Breast epithelium (tissue), 4 donors: ENCODE results near the gene NWD2. TPM values are rescaled to one million over a fixed set of nuclear protein-coding genes. Genes with fewer than 3 reads are reported as not detected.

Experiments used
- DNase-seq, 2 donors: peaks; one replicate each; pipeline ENCODE4 v3.0.0-alpha.2; 2019; ENCODE audit warnings: low spot score in 2 of 2
- H3K27ac ChIP-seq, 2 donors: fragments of 200-600 bp; sonication (generic) in 1 of 2; one replicate each; pipeline ENCODE4 v1.5.1; 2016 to 2019; ENCODE audit warnings: mild to moderate bottlenecking in 1 of 2
- H3K27me3 ChIP-seq, 2 donors: fragments of 200-600 bp; sonication (generic) in 1 of 2; one replicate each; pipeline versions ENCODE4 v1.5.1 to v1.6.0; 2017 to 2019; ENCODE audit warnings: control low read depth in 1 of 2, mild to moderate bottlenecking in 1 of 2
- H3K36me3 ChIP-seq: fragments of 200-600 bp; one replicate; pipeline ENCODE4 v1.5.1; 2019
- H3K4me1 ChIP-seq, 2 donors: fragments of 200-600 bp; sonication (generic); one replicate each; pipeline ENCODE4 v1.5.1; 2016 to 2019; ENCODE audit warnings: control low read depth in 1 of 2
- H3K4me3 ChIP-seq, 3 donors: fragments of 200-600 bp; sonication (generic); 1 replicate in 2 of 3; 2 replicates in 1 of 3; pipeline ENCODE4 v1.5.1; 2016 to 2019; ENCODE audit warnings: mild to moderate bottlenecking in 3 of 3, moderate library complexity in 2 of 3
- H3K9me3 ChIP-seq, 2 donors: fragments of 200-600 bp; sonication (generic) in 1 of 2; one replicate each; pipeline ENCODE4 v1.5.1; 2016 to 2019; ENCODE audit warnings: control low read depth in 1 of 2
- CTCF ChIP-seq, 3 donors: fragments of 450-650 bp; IDR thresholded peaks; one replicate each; pipeline ENCODE4 v1.5.1; 2016 to 2017; ENCODE audit warnings: antibody characterized with exemption in 3 of 3, mild to moderate bottlenecking in 3 of 3, moderate library complexity in 3 of 3
- POLR2A ChIP-seq: fragments of 450-650 bp; IDR thresholded peaks from one replicate; pipeline ENCODE4 v1.6.1; 2016; ENCODE audit warnings: antibody characterized with exemption, mild to moderate bottlenecking, moderate library complexity
- POLR2AphosphoS5 ChIP-seq, 3 donors: sonication (generic); formaldehyde crosslinking; IDR thresholded peaks; one replicate each; pipeline ENCODE4 v1.6.1; 2017; ENCODE audit warnings: antibody characterized with exemption in 3 of 3
- intact Hi-C: fragments of 100-400 bp; cut with DNase I; formaldehyde crosslinking; loops from one replicate; pipeline ENCODE4 v1.15.1; 2023; ENCODE audit warnings: low total_unique reads
- total RNA-seq, 3 donors: library from RNA; depleted of rRNA; stranded (reverse); fragments of >200 nt; gene quantifications; one replicate each; pipeline ENCODE4 v1.1.0, GENCODE V29; 2016

NWD2 gene
- total RNA-seq, 3 donors from 2014 or later = 0.48 to 2.2 (median 0.66) TPM

DNA sequence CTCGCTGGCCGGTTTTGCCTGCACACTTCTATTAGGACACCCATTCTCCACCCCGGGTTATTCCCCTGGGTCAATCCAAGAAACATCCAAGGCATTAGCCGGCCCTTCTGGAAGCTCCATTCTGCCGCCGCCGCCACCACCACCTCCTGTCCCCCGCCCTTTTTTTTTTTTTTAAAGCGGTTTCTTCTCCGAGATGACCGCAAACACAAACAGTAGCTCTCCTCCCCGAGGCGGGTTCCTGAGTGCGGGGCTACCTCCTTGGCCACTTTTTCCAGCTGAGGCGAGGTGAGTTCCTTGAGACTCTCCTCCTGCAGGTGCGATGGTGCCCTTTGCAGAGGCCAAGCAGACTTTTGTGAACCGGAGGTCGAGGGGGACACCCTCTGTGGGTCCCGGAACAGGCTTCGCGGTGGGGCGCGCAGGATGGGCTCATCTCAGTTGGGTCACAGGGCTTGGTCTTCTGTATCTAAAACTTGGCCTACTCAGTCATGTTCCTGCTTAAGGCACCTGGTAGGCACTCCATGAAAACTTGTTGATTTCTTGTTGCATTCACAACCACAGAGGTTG, 930 bp downstream of the NWD2 start:
- H3K36me3 ChIP-seq = no peaks in the 10 kb centered on the region
- H3K4me3 ChIP-seq = peak overlapping the region in 1 of 3 donors; percentile 45
- DNase-seq = no peak
- TF ChIP-seq CTCF (IDR thresholded peaks at IDR 0.05) (no peak), POLR2A (no peak), POLR2AphosphoS5 (IDR thresholded peaks at IDR 0.05) (no peak)
- H3K9me3 ChIP-seq = no peaks in the 10 kb centered on the region
- H3K27me3 ChIP-seq = peaks cover 0 to 56% of the 10 kb centered on the region in 2 donors
- no peak overlapping the region for H3K27ac ChIP-seq
- intact Hi-C loops = no loop called here
- H3K4me1 ChIP-seq = no peaks in the 10 kb centered on the region

DNA sequence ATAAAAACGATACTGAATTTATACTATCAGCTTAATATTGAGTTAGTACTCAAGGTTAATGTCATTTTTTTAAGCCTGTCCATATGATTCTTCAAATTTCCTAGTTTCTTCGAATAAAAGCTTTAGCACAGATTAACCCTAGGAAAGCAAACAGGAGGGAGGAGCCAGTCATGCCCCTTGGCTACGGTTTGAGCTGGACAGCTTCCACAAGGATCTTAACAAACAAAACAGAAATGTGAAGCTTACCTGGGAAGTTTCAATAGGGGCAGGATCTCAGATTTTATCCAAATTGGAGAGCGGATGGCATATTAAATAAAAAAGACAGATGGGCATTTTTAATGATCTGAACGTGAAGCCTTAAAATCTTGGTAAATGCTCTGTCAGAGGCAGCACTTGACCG, 2.3 kb downstream of the NWD2 start:
- Histone ChIP-seq H3K36me3 (no peaks in the 10 kb centered on the region), H3K27me3 (peaks cover 0 to 64% of the 10 kb centered on the region in 2 donors), H3K27ac (no peak overlapping the region), H3K4me3 (no peak overlapping the region), H3K4me1 (no peaks in the 10 kb centered on the region), H3K9me3 (no peaks in the 10 kb centered on the region)
- DNase-seq = no peak
- intact Hi-C loops = no loop called here
- no peak for TF ChIP-seq POLR2AphosphoS5 (IDR thresholded peaks at IDR 0.05)
- TF ChIP-seq POLR2A = no peak
- TF ChIP-seq CTCF (IDR thresholded peaks at IDR 0.05) = no peak

DNA sequence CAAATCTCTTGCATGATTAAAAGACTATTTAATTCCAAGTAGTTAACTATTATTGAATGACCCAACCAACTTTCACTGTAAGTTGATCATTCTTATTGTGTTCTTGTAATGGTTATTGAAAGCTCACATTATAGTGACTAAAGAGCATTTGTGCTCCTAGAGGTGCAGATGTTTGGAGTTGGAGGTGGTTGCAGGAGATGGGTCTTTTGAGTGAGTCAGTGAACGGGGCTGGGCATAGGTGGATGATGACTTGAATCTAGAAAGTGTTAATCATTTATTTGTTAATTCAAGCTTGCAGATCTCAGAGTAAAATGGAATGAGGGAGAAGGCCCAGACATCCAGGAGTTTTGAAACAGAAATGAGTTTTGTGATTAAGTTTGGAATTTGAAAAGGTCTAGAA, 13.7 kb downstream of the NWD2 start:
- Histone ChIP-seq H3K27ac (no peak overlapping the region), H3K4me3 (no peak overlapping the region), H3K27me3 (no peaks in the 10 kb centered on the region), H3K36me3 (no peaks in the 10 kb centered on the region), H3K4me1 (no peaks in the 10 kb centered on the region), H3K9me3 (no peaks in the 10 kb centered on the region)
- DNase-seq = no peak
- intact Hi-C loops = no loop called here
- TF ChIP-seq POLR2A (no peak), CTCF (IDR thresholded peaks at IDR 0.05) (no peak), POLR2AphosphoS5 (IDR thresholded peaks at IDR 0.05) (no peak)

GRCh38 chr4:37268319-37268718, 23.8 kb downstream of the NWD2 start:
- intact Hi-C loops = no loop called here

DNA sequence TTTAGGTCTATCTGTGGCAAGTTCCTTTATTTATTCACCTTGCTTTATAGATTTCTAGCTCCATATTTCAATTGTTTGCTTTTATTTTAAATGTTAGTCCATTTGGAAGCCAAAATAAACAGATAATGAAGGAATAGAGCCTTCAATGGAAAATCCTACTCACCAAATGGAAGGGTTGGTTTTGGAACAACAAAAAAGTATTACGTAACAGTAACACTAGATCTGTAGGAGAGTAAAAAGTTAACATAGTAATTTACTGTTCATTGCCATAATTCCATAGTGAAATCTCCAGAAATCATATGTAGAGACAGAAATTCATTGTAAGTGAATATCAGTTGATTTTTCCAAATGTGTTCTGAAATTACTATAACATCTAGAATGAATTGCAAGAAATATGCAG, 34.6 kb downstream of the NWD2 start:
- intact Hi-C loops = no loop called here
- H3K27ac ChIP-seq = no peak overlapping the region
- H3K4me1 ChIP-seq = no peaks in the 10 kb centered on the region
- peaks cover 0 to 12% of the 10 kb centered on the region in 2 donors for H3K9me3 ChIP-seq
- H3K36me3 ChIP-seq = no peaks in the 10 kb centered on the region
- H3K27me3 ChIP-seq = no peaks in the 10 kb centered on the region
- TF ChIP-seq POLR2A (no peak), CTCF (IDR thresholded peaks at IDR 0.05) (no peak), POLR2AphosphoS5 (IDR thresholded peaks at IDR 0.05) (no peak)
- no peak for DNase-seq
- no peak overlapping the region for H3K4me3 ChIP-seq

More at GRCh38 chr4:37268319-37268718, 23.8 kb downstream of the NWD2 start:
- H3K4me3 ChIP-seq = no peak overlapping the region
- TF ChIP-seq CTCF (IDR thresholded peaks at IDR 0.05) = no peak
- no peak for TF ChIP-seq POLR2A
- TF ChIP-seq POLR2AphosphoS5 (IDR thresholded peaks at IDR 0.05) = no peak
- no peaks in the 10 kb centered on the region for H3K36me3 ChIP-seq
- H3K27me3 ChIP-seq = peaks cover 0 to 4% of the 10 kb centered on the region in 2 donors
- no peak overlapping the region for H3K27ac ChIP-seq
- no peaks in the 10 kb centered on the region for H3K9me3 ChIP-seq
- DNase-seq = no peak
- no peaks in the 10 kb centered on the region for H3K4me1 ChIP-seq
